K562 (cell line): ENCODE results near the gene PNRC2. TPM values are rescaled to one million over a fixed set of nuclear protein-coding genes. Genes with fewer than 3 reads are reported as not detected.

Experiments used
- CBFA2T3 ChIP-seq: fragments of 450-650 bp; IDR thresholded peaks from 2 replicates; pipeline ENCODE4 v1.6.1; 2017
- CC2D1A ChIP-seq: fragments of 450-650 bp; IDR thresholded peaks from 2 replicates; pipeline ENCODE4 v1.6.1; 2017; ENCODE audit warnings: mild to moderate bottlenecking
- CTBP1 ChIP-seq: fragments of 450-650 bp; IDR thresholded peaks from 2 replicates; pipeline ENCODE4 v1.6.1; 2016; ENCODE audit warnings: borderline replicate concordance
- KHSRP ChIP-seq: fragments of 450-650 bp; IDR thresholded peaks from 2 replicates; pipeline ENCODE4 v1.6.1; 2017
- NFIC ChIP-seq: fragments of 450-650 bp; IDR thresholded peaks from 2 replicates; pipeline ENCODE4 v1.6.1; 2017; ENCODE audit warnings: mild to moderate bottlenecking, inconsistent platforms
- POLR2AphosphoS5 ChIP-seq: IDR thresholded peaks from 2 replicates; pipeline ENCODE4 v1.6.1; 2011; ENCODE audit warnings: mild to moderate bottlenecking, low read depth, low read length, moderate library complexity; ENCODE audit not compliant: control insufficient read depth, insufficient read depth
- REST ChIP-seq, 2 experiments: fragments of 450-650 bp; formaldehyde crosslinking in 1 of 2; IDR thresholded peaks; 2 replicates each; pipeline versions ENCODE4 v1.4.0 to v1.6.1; 2014 to 2020; ENCODE audit warnings: mild to moderate bottlenecking in 2 of 2, borderline replicate concordance in 1 of 2, low read depth in 1 of 2
- SAFB2 ChIP-seq: fragments of 200-400 bp; formaldehyde crosslinking; IDR thresholded peaks from 2 replicates; pipeline ENCODE4 v1.6.1; 2018; ENCODE audit warnings: borderline replicate concordance, low read length, low read depth, moderate library complexity; ENCODE audit not compliant: severe bottlenecking
- SMC3 ChIP-seq: conservative IDR thresholded peaks from 2 replicates; pipeline ENCODE4 v1.6.1; 2011; ENCODE audit warnings: low read depth, low read length, improper control_type of control experiment; ENCODE audit not compliant: insufficient read depth
- SP1 ChIP-seq: sonication (generic); formaldehyde crosslinking; IDR thresholded peaks from 2 replicates; pipeline ENCODE4 v1.8.1; 2022; ENCODE audit warnings: mild to moderate bottlenecking, missing genetic modification reagents
- ZBTB7A ChIP-seq: IDR thresholded peaks from 2 replicates; pipeline ENCODE4 v1.6.1; 2011; ENCODE audit warnings: low read depth, mild to moderate bottlenecking, low read length, moderate library complexity, borderline replicate concordance; ENCODE audit not compliant: control insufficient read depth
- ZNF280B ChIP-seq: fragments of 250-450 bp; sonication (Bioruptor Pico); IDR thresholded peaks from 2 replicates; pipeline ENCODE4 v1.5.1; 2021; ENCODE audit warnings: mild to moderate bottlenecking
- polyA plus RNA-seq, 8 experiments: library from polyadenylated mRNA; depleted of rRNA in 4 of 8; stranded (reverse) in 5 of 8; unstranded in 3 of 8; fragments of >200 nt; fragmentation: Nextera tagmentation in 2 of 8; fragmentation: Illumina TruSeq in 1 of 8; extraction: Ambion mirVana in 2 of 8; extraction: Trizol in 1 of 8; gene quantifications; 2 replicates each; pipeline versions ENCODE4 v1.2.1 to v1.2.3, GENCODE V29; 2011 to 2014; ENCODE audit warnings: inconsistent platforms in 1 of 8, missing spikeins in 1 of 8
- total RNA-seq, 7 experiments: library from RNA; depleted of rRNA in 6 of 7; stranded (reverse); fragments of >200 nt in 6 of 7; fragmentation: Illumina TruSeq in 2 of 7; extraction: Trizol in 2 of 7; gene quantifications; 2 replicates each; pipeline versions ENCODE4 v1.2.1 to v1.2.3, GENCODE V29; 2011 to 2021; ENCODE audit warnings: low replicate concordance in 1 of 7
- TF ChIP-seq, protein P1 (sequence below): fragments of 250-450 bp; sonication (Bioruptor Pico); IDR thresholded peaks from 2 replicates; pipeline ENCODE4 v1.4.0; 2020; ENCODE audit warnings: borderline replicate concordance
- TF ChIP-seq, protein P2 (sequence below): fragments of 250-450 bp; sonication (Bioruptor Pico); IDR thresholded peaks from 2 replicates; pipeline ENCODE4 v1.8.0; 2021; ENCODE audit warnings: borderline replicate concordance, mild to moderate bottlenecking, moderate library complexity; ENCODE audit not compliant: poor library complexity, severe bottlenecking

PNRC2 gene
- total and polyA plus RNA-seq, 9 of the 15 experiments (the other 6 are each of a cell fraction or from before 2014, with no cell fraction given) = 127 to 303 (median 203) TPM

- TF ChIP-seq ZBTB7A = peak; percentile 50; the same call in 1 of the 2 replicates
- no peak for TF ChIP-seq NFIC
- peak; percentile 87 for TF ChIP-seq REST (IDR thresholded peaks at IDR 0.05; ENCODE audit: borderline replicate concordance)
- no peak for TF ChIP-seq REST (CRISPR knock-in tag; IDR thresholded peaks at IDR 0.05; ENCODE audit: low read depth)
- peak; percentile 87 for TF ChIP-seq CC2D1A
- TF ChIP-seq, protein P1, sequence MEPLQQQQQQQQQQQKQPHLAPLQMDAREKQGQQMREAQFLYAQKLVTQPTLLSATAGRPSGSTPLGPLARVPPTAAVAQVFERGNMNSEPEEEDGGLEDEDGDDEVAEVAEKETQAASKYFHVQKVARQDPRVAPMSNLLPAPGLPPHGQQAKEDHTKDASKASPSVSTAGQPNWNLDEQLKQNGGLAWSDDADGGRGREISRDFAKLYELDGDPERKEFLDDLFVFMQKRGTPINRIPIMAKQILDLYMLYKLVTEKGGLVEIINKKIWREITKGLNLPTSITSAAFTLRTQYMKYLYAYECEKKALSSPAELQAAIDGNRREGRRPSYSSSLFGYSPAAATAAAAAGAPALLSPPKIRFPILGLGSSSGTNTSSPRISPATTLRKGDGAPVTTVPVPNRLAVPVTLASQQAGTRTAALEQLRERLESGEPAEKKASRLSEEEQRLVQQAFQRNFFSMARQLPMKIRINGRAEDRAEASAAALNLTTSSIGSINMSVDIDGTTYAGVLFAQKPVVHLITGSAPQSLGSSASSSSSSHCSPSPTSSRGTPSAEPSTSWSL (CRISPR knock-in tag) = 0 out of 2 replicates have a peak, but pooled peaks have one; percentile 46
- TF ChIP-seq ZNF280B = no peak
- TF ChIP-seq KHSRP = no peak
- TF ChIP-seq, protein P2, sequence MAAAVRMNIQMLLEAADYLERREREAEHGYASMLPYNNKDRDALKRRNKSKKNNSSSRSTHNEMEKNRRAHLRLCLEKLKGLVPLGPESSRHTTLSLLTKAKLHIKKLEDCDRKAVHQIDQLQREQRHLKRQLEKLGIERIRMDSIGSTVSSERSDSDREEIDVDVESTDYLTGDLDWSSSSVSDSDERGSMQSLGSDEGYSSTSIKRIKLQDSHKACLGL (CRISPR knock-in tag) = no peak
- peak; percentile 76 for TF ChIP-seq SP1
- peak; percentile 57 for TF ChIP-seq CTBP1
- TF ChIP-seq SMC3 = peak; percentile 82
- no peak for TF ChIP-seq SAFB2
- TF ChIP-seq CBFA2T3 = peak; percentile 93
- no peak for TF ChIP-seq POLR2AphosphoS5
Measured at GRCh38 chr1:23916209-23917131, 43.2 kb upstream of the PNRC2 start (continued).
